T-helper 2 cell treated with Interferon-gamma antibody and Interleukin-4, amounts not matched to agents 5 μg/mL and 100 μg/mL, for 36 hours (primary cell): ENCODE measurements around the gene MFGE8.
A peak's percentile ranks its signal among the peaks of the same experiment; 100 is the strongest.
"Not testable (repeated sequence)": the region's sequence is repeated elsewhere in the genome, so short reads cannot be mapped to it uniquely, and the experiment has no call there.

Experiments used
- DNase-seq: peaks from one replicate; pipeline ENCODE4 v3.0.0; 2021; ENCODE audit warnings: low spot score
- H3K27ac Mint-ChIP-seq: one replicate; pipeline ENCODE4 v1.8.0; 2021; ENCODE audit warnings: mild to moderate bottlenecking, mixed read lengths
- H3K27me3 Mint-ChIP-seq: one replicate; pipeline ENCODE4 v1.8.0; 2021; ENCODE audit warnings: low read depth, mixed read lengths
- H3K36me3 Mint-ChIP-seq: one replicate; pipeline ENCODE4 v1.8.0; 2021; ENCODE audit warnings: low read depth, mixed read lengths
- H3K4me1 Mint-ChIP-seq: one replicate; pipeline ENCODE4 v1.8.0; 2021; ENCODE audit warnings: low read depth, mixed read lengths
- H3K4me3 Mint-ChIP-seq: one replicate; pipeline ENCODE4 v1.8.0; 2022; ENCODE audit warnings: mild to moderate bottlenecking, moderate library complexity, mixed read lengths
- H3K9me3 Mint-ChIP-seq: one replicate; pipeline ENCODE4 v1.8.0; 2021; ENCODE audit warnings: mixed read lengths

The MFGE8 gene

DNA sequence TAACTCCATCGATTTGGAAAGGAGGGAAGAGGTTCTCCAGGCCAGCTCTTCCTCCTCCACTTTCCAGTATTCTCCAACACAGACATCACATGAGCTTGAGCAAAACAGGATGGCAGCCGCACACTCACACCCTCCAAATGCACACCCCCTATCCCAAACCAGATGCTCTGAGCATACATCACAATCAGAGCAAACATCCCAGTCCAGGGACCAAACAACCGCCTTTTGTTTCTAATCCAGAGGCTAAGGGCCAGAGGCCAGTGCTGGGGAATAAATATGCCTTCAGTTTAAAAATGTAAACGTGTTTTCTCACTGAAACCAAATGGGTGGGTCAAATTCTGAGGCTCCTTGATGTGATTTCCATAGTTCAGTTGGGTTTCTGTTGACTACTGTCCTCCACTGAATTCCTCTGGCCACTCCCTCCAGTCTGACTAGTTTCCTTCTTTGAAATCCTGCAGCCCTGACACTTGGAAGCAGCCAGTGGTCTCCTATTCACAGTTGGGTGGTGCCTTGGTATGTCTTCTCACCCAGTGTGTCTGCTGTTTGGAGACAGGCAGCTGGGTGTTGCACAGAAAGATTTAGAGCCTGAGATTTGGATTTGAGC lies 19.2 kb upstream of the MFGE8 start:
- peaks cover 11% of the 10 kb centered on the region for H3K9me3 Mint-ChIP-seq
- no peak overlapping the region for H3K27ac Mint-ChIP-seq
- no peaks in the 10 kb centered on the region for H3K4me1 Mint-ChIP-seq
- no peak overlapping the region for H3K4me3 Mint-ChIP-seq
- DNase-seq = no peak
- no peaks in the 10 kb centered on the region for H3K36me3 Mint-ChIP-seq
- peaks cover 11% of the 10 kb centered on the region for H3K27me3 Mint-ChIP-seq

DNA sequence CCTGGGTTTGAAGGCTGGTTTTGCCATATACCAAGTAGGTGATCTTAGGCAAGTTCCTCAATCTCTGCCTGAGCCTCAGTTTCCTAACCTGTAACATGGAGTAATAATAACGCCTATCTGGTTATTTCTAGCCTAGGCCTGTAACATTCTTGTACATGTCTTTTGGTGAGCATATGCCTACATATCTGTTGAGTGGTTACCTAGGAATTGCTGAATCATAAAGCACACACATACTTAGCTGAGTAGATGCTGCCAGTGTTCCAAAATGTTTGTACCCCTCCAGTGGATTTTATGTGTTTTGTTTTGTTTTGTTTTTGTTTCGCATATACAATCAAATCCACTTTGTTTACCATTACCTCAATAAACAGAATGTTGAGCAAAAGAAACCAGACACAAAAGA lies 17.4 kb upstream of the MFGE8 start:
- no peak for DNase-seq
- H3K4me3 Mint-ChIP-seq = no peak overlapping the region
- no peak overlapping the region for H3K27ac Mint-ChIP-seq
- peaks cover 6% of the 10 kb centered on the region for H3K27me3 Mint-ChIP-seq
- peaks cover 11% of the 10 kb centered on the region for H3K9me3 Mint-ChIP-seq
- H3K36me3 Mint-ChIP-seq = no peaks in the 10 kb centered on the region
- H3K4me1 Mint-ChIP-seq = no peaks in the 10 kb centered on the region

DNA sequence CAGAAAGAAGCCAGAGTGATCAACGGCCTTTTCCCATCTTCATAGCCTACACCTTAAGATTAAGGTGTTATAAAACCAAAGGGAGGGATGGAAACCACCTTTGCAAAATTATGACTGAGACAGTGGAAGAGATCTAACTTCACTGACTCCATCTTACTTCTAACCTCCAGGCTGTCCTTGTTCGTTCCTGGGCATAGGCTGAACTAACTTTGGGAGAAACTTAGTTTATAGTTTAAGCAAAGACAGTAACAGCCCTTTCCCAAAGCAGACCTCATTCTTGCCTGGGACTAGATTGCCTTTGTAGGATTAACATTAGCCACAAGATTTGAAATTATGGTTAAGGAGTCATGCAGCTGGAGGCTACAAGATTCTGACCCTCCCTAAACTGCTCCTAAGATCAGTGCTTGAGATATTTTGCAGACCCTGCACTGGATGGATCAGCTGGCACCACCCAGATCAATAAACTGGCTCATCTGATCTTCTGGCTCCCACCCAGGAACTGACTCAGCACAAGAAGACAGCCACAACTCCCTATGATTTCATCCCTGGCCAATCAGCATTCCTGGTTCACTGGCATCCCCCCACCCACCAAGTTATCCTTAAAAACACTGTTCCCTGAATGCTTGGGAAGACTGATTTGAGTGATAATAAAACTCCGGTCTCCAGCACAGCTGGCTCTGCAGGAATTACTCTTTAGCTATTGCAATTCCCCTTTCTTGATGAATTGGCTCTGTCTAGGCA lies 16.3 kb upstream of the MFGE8 start:
- not testable (repeated sequence) for H3K4me3 Mint-ChIP-seq, DNase-seq, H3K27ac Mint-ChIP-seq, H3K4me1 Mint-ChIP-seq, H3K36me3 Mint-ChIP-seq, H3K27me3 Mint-ChIP-seq
- peaks cover 11% of the 10 kb centered on the region for H3K9me3 Mint-ChIP-seq

DNA sequence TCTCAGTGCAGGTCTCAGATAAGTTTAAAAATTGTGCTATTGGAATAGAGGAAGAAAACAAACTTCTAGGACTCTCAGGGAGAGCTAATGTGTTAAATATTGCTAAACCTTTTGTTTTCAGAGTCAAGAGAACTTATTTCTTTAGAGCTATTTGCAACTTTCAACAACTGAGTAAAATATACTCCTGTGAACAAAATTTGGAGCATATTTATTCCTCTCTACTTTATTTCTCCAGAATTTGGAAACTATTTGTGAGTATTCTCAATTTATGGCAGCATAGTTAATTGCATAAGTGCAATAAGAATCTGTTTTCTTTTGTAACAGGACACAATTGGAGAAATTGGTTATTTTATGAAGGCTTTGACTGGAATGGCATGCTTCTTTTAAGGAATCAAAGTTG lies 15.0 kb upstream of the MFGE8 start:
- not testable (repeated sequence) for H3K4me1 Mint-ChIP-seq, DNase-seq, H3K4me3 Mint-ChIP-seq, H3K27me3 Mint-ChIP-seq, H3K27ac Mint-ChIP-seq, H3K36me3 Mint-ChIP-seq, H3K9me3 Mint-ChIP-seq

DNA sequence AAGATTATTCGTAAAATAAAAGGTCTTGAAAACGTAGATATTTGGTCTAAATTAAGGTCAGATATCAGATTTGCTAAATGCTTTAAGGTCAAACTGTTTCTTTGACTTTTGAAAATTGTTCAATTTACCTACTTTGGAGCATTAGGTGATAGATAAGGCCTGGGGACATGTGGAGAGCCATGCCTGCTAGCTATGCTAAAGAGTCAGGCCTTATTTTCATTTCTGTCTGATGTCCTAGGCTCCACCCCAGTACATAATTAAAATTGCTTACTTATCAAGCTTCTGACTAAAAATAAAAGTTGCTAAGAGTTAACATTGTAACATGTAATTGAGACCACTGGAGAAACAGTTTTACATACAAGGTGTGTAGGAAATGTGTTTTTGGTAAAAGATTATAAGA lies 12.5 kb upstream of the MFGE8 start:
- H3K4me1 Mint-ChIP-seq, H3K36me3 Mint-ChIP-seq, H3K27ac Mint-ChIP-seq, H3K4me3 Mint-ChIP-seq, DNase-seq, H3K9me3 Mint-ChIP-seq, H3K27me3 Mint-ChIP-seq: not testable (repeated sequence)

DNA sequence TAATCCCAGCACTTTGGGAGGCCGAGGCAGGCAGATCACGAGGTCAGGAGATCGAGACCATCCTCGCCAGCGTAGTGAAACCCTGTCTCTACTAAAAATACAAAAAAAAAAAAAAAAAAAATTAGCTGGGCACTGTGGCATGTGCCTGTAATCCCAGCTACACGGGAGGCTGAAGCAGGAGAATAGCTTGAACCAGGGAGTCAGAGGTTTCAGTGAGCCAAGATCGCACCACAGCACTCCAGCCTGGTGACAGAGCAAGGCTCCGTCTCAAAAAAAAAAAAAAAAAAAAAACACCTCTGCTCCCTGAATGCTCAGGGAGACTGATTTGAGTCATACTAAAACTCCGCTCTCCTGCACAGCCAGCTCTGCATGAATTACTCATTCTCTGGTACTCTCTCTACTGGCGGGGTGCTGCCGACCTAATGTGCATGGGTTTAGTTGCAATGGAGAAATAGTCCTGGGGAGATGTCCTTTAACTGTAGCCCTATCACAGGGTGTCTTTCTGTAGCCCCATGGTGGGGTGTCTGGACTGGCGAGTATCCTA lies 7.8 kb upstream of the MFGE8 start:
- not testable (repeated sequence) for H3K27me3 Mint-ChIP-seq, H3K4me3 Mint-ChIP-seq, H3K9me3 Mint-ChIP-seq, H3K36me3 Mint-ChIP-seq, H3K27ac Mint-ChIP-seq
- H3K4me1 Mint-ChIP-seq = peaks cover 21% of the 10 kb centered on the region
- peak; percentile 50 for DNase-seq

DNA sequence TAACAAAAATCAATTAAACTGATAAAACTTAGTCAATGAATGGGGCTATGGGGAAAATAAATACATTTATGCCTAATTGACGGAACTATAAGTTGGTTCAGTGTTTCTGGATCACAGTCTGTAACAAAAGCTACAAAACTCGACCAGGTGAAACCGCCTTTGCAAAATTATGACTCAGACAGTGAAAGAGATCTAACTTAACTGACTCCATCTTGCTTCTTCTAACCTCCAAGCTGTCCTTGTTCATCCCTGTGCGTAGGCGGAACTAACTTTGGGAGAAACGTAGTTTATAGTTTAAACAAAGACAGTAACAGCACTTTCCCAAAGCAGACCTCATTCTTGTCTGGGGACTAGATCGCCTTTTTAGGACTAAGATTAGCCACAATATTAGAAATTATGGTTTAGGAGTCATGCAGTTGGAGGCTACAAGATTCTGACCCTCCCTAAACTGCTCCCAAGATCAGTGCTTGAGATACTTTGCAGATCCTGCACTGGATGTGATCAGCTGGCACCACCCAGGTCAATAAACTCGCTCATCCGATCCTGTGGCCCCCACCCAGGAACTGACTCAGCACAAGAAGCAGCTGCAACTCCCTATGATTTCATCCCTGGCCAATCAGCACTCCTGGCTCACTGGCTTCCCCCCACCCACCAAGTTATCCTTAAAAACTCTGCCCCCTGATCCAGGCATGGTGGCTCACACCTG lies 7.2 kb upstream of the MFGE8 start:
- Mint-ChIP-seq H3K27me3 (peaks cover 9% of the 10 kb centered on the region), H3K27ac (no peak overlapping the region), H3K36me3 (no peaks in the 10 kb centered on the region), H3K4me1 (peaks cover 21% of the 10 kb centered on the region), H3K4me3 (no peak overlapping the region), H3K9me3 (no peaks in the 10 kb centered on the region)
- no peak for DNase-seq

DNA sequence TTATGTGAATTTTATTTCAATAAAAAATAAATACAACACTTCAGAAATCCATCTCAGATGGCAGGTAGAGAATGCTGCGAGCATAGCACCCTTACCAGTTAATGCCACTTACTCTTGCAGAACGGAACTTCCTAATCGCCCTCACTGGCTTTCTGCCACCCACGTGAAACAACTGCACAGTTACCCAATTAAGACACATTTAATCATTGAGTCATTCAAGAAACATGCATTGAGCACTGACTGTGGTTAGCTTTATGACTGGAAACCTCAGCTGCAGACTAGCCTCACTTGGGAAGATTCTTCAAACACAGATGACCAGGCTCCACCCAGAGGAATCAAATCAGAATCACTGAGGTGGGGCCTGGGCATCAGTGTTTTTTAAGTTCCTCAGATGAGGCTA lies 5.6 kb upstream of the MFGE8 start:
- Mint-ChIP-seq H3K9me3 (no peaks in the 10 kb centered on the region), H3K27ac (peak overlapping the region; percentile 16), H3K36me3 (no peaks in the 10 kb centered on the region), H3K4me1 (peaks cover 21% of the 10 kb centered on the region), H3K27me3 (peaks cover 9% of the 10 kb centered on the region), H3K4me3 (no peak overlapping the region)
- peak; percentile 74 for DNase-seq

DNA sequence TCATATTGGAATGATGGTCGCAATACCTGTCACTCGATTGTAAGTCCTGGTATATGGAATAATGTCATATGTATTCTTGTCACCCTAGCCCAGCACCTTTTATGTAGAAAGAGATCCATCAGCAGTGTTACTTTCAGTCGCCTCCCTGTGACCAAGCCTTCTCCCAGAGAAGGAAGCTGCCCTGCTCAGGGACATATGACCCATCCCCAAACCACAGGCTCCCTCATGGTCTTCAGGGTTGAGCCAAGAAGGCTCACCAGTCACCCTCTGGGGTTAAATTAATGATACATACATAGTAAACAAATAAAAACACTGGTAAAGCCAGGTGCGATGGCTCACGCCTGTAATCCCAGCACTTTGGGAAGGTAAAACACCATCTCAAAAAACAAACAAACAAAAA lies 4.6 kb upstream of the MFGE8 start:
- Mint-ChIP-seq H3K27me3 (peaks cover 9% of the 10 kb centered on the region), H3K36me3 (no peaks in the 10 kb centered on the region), H3K27ac (no peak overlapping the region), H3K4me1 (peaks cover 25% of the 10 kb centered on the region), H3K4me3 (no peak overlapping the region), H3K9me3 (no peaks in the 10 kb centered on the region)
- DNase-seq = no peak

DNA sequence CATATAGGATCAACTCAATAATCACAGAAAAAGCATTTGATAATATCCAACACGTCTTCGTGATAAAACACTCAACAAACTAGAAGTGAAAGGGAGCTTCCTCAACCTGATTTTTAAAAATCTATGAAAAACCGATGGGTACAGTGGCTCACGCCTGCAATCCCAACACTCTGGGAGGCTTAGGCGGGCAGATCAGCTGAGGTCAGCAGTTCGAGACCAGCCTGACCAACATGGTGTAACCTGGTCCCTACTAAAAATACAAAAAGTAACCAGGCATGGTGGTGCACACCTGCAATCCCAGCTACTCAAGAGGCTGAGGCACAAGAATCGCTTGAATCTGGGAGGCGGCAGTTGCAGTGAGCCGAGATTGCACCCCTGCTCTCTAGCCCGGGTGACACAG lies 2.2 kb upstream of the MFGE8 start:
- H3K4me3 Mint-ChIP-seq = no peak overlapping the region
- DNase-seq = no peak
- H3K4me1 Mint-ChIP-seq = peaks cover 25% of the 10 kb centered on the region
- H3K27me3 Mint-ChIP-seq = peaks cover 9% of the 10 kb centered on the region
- no peak overlapping the region for H3K27ac Mint-ChIP-seq
- H3K36me3 Mint-ChIP-seq = peaks cover 1% of the 10 kb centered on the region
- H3K9me3 Mint-ChIP-seq = no peaks in the 10 kb centered on the region

DNA sequence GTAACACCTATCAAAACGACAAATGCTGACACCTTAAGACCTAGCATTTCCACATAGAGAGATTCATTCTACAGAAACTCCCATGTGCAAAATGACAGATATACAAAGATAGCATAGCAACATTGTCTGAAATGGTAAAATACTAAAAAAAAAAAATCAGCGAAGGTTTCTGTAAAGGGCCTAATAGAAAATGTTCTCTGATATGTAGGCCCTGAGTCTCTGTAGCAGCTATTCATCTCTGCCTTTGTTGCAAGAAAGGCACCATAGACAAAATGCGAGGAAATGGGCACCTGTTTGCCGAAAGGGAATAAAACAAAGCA lies 631 bp upstream of the MFGE8 start:
- peaks cover 7% of the 10 kb centered on the region for H3K27me3 Mint-ChIP-seq
- peaks cover 16% of the 10 kb centered on the region for H3K4me1 Mint-ChIP-seq
- no peak overlapping the region for H3K27ac Mint-ChIP-seq
- H3K9me3 Mint-ChIP-seq = no peaks in the 10 kb centered on the region
- H3K36me3 Mint-ChIP-seq = peaks cover 1% of the 10 kb centered on the region
- H3K4me3 Mint-ChIP-seq = peak overlapping the region; percentile 84
- no peak for DNase-seq

DNA sequence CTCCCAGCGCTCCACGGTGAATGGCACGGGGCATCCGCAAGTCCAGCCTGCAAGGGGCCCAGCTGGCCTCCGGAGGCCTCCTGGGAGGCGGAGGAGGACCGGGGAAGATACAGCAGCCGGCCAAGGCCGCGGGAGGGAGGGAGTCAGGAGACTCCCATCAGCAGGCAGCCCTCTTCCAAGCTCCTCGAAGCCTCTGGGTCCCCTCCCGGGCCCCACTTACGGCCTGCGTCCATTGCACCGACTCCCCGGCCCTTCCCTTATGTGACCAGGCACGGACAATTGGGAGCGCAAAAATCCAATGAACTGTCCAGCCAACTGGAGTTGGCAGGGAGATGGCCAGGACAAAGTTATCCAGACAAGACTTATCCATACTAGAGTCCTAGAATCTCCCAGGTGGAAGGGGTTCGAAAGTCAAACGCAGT lies 668 bp downstream of the MFGE8 start:
- DNase-seq = no peak
- H3K4me3 Mint-ChIP-seq = peak overlapping the region; percentile 84
- no peak overlapping the region for H3K27ac Mint-ChIP-seq
- H3K4me1 Mint-ChIP-seq = peaks cover 14% of the 10 kb centered on the region
- no peaks in the 10 kb centered on the region for H3K9me3 Mint-ChIP-seq
- H3K36me3 Mint-ChIP-seq = peaks cover 6% of the 10 kb centered on the region
- peaks cover 6% of the 10 kb centered on the region for H3K27me3 Mint-ChIP-seq

DNA sequence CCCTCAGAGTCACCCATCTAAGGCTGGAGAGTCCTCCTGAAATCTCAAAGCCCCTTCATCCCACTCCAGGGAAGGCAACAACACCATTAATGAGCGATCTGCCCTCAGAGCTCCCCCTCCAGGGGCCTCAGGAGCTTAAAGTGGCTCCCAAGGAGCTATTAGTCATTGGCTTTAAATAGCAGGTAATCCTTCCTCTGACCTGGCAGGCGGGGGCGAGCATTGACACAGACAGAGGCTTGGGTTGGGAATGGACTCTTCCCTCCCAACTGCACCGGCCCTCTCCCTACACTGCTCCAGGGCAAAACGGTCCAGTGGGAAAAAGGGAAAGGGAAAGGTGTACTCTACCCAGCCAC lies 1.4 kb downstream of the MFGE8 start:
- H3K36me3 Mint-ChIP-seq = peaks cover 6% of the 10 kb centered on the region
- H3K4me3 Mint-ChIP-seq = peak overlapping the region; percentile 84
- H3K4me1 Mint-ChIP-seq = peaks cover 14% of the 10 kb centered on the region
- no peaks in the 10 kb centered on the region for H3K9me3 Mint-ChIP-seq
- peaks cover 6% of the 10 kb centered on the region for H3K27me3 Mint-ChIP-seq
- no peak overlapping the region for H3K27ac Mint-ChIP-seq
- no peak for DNase-seq

DNA sequence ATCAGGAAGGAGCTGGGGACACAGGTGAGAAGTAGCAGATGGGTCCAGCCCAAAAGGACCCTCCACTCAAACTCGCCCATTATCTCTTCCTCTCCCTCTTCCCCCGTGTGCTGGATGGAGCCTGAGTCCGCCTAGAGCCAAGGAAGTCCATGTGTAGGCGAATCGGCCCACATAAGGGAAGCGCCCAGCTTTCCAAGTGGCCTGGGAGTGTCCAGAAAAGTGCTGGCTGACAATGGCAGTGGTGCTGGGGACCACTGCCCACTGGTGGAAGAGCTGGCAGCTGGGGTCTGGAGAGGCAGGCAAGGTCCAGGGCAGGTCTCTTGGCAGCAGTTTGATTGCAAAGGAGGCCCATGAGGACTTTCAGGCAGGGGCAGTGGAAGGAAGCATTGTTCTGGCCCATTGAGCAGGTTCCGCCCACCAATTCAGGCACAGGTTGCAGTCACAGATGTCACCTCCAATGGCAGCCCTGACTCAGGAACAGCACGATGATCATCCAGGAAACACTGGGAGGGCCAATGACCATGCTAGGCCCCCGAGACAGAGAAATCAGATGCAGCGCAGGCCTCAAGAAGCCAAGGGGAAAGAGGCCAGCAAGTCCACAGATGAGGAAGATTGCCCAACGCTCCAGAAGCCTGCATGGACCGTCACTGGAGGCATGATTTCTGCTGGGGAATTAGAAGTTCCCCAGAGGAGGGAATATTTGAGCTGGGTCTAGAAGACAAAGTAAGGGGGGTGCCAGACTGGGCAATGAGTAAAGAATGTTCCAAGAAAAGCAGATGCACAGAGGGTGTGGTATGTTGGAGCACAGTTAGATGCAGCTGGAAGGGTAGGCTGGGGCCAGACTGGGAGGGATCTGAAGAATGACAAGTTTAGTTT lies 3.0 kb downstream of the MFGE8 start:
- peak overlapping the region; percentile 14 for H3K27ac Mint-ChIP-seq

More for the DNA sequence above, 3.0 kb downstream of the MFGE8 start:
- H3K27me3 Mint-ChIP-seq = no peaks in the 10 kb centered on the region
- H3K36me3 Mint-ChIP-seq = peaks cover 6% of the 10 kb centered on the region
- no peaks in the 10 kb centered on the region for H3K9me3 Mint-ChIP-seq
- DNase-seq = no peak
- H3K4me3 Mint-ChIP-seq = peak overlapping the region; percentile 54
- H3K4me1 Mint-ChIP-seq = peaks cover 21% of the 10 kb centered on the region
